GM18520 (cell line): Measurements from ENCODE around the gene GATA5.

Experiments used
- ATAC-seq: cut with Tn5 transposase; IDR thresholded peaks from one replicate; pipeline ENCODE4 v1.9.1; 2021; ENCODE audit not compliant: unreplicated experiment

The GATA5 gene

DNA sequence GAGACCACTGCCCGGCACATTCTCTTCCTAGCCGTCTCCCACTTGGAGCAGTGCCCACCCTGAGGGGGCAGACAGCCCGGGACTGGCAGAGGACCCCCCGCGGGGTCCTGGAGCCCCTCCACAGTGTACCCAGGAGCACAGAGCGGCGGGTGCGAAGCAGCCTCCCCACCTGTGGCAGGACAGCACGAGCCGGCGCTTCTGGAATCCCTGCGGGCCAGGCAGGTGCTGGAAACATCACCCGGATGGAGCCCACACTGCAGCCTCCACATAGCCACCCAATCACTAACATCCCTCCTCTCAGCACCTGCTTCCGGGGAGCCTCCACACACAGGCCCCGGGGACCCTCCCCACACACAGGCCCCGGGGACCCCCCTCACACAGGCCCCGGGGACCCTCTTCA lies 18.7 kb downstream of the GATA5 start:
- no peak for ATAC-seq

DNA sequence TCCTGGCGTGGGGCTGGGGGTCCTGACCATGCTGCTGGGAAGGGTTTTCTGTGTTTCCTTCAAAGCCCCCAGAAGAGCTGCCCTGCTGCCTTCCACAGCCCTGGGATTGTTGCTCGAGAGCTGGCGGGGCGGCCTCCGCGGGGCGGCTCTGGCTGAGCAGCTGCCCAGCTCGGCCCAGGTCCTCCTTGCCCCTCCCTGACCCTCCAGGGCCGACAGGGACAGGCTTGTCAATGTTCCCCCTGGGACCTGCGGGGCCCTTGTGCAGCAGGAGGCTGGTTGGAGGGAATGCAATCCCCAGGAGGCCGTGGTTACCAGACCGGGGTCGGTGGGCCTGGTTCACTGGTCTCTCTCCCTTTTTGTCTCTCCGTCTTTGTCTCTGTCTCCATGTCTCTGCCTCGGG lies 19.9 kb downstream of the GATA5 start:
- ATAC-seq = no peak

GRCh38 chr20:62454904-62455636 lies 20.7 kb downstream of the GATA5 start:
- no peak for ATAC-seq

DNA sequence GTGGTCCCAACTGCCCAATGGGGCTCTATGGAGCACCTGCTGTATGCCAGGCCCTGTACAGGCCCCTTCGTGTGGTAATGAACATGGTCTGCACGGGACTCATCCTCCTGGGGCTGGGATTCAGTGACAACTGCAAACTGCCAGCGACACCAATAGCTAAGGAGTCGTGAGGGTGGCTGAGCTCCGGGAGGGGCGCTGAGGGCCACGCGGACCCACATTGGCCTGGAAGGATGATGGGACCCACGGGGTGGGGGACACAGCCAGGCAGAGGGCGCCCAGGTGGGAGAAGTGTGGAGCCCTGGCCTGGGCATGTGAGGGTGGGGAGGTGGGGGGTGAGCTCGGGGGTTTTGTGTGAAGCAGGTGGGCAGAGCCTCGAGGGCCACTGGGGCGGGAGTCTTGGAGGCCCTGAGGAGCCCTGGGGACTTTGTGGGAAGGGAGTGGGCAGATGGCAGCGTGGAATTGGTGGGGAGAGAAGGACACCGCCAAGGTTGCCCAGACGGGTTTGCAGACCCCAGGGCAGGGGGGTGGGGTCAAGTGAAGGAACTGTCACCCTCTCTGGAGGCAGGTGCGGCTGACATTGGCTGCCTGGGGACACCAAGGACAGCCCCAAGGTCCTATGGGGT lies 22.5 kb downstream of the GATA5 start:
- no peak for ATAC-seq

DNA sequence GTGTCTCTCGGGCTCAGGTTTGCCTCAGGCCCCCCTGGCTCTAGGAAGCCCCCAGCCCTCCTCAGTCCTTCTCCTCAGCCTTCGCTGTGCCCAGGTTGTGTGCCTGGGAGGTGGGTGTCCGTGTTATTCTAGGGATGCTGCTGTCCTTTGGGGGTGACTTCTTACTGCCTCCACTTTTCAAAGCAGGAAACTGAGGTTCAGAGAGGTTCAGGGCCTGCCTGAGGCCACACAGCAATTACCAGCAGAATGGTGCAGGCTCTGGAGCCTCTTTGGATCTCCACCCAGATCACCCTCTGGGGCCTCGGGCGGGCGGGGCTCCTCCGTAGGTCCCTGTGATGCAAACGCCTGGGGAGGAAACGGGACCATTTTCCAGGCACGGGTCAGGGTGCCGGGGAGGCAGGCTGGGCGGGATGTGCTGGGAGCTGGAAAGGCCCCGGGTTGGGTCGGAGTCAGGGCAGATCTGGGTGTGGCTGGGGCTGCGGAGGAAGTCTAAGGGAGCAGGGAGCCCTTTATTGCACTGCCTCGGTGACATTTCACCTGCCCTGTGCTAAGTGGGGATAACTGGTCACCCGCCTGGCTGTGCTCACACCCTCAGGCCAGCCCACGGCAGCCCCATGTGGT lies 23.2 kb downstream of the GATA5 start:
- no peak for ATAC-seq

DNA sequence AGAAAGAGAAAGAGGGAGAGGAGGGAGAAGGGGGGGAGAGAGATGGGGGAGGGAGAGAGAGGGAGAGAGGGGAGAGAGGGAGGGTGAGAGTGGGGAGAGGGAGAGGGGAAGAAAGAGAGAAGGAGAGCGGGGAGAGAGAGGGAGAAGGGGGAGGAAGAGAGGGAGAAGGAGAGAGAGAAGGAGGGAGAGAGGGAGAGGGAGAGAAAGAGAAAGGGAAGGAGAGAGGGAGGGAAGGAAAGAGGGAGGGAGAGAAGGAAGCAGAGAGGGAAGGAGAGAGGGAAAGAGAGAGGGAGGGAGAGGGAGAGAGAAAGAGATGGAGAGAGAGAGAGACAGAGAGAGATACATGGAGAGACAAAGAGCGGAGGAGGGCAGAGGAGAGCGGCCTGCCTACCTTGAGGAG lies 23.8 kb downstream of the GATA5 start:
- ATAC-seq = no peak

- no peak for ATAC-seq
These were observed 24.5 kb downstream of the GATA5 start for GRCh38 chr20:62451156-62451767.

DNA sequence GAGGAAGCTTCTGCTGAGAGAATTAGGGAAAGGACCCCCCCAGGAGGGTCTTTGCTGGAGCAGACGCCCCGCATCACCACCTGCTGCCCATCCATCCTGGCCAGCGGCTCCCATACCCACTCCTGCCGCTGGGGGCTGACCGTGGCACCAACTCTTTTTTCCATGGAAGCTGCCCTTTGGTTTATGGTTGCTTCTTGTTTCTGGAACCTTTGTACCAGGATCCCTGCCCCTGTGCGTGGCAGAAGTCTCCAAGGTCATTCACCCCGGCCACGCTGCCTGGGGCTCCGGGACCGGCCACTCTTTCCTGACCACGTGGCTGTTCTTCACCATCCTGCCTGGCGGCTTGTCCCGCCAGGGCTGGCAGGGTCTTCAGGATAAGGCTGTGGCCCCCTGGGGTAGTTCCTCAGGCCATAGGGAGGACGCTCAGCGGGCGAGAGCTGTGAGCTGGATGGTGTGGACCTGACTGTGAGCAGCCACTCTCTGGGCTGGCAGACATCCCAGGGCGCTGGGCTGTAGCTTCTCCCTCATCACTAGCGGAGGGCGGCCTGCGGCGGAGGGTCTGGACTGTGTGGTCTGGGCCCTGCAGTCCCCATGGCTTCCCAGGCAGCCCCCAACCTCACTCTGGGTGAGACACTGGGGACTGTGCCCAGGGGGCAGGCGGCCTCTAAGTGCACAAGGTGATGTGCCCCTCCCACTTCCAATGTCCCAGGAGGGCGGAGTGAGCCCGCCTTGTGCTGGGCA lies 25.7 kb downstream of the GATA5 start:
- ATAC-seq = no peak

DNA sequence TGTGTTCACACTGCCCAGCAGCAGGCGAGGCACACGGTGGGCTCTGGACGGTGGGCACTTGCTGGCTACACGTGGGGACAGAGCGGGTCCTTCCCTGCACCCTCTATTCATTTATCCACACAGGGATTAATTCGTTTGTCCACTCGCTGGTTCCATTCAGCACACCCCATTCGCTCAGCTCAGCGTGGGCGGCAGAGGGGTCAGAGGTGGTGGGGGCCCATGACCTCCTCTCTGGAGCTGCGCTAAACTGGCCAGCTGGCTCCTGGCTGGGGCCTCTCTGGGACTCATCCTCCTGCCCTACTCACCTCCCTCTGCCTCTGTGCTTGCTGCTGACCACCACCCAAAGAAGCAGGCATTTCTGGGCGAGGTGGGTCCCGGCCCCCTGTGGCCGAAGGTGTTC lies 27.0 kb downstream of the GATA5 start:
- ATAC-seq = no peak

DNA sequence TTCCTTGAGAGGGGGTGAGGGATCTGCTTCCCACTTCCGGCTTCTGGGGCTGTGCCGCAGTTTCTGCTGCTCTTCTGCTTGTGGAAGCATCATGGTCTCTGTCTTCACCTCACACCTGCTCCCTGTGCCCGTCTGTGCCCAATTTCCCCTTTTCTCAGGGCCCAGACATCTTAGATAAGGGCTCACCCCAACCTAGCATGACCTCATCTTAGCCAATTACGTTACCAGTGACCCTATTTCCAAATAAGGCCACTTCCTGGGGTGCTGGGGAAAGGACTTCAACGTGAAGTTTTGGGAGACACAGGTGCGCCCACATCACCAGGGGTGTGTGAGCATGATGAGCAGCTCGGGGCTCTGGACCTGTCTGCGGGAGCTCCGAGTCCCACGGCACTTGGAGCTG lies 27.8 kb downstream of the GATA5 start:
- no peak for ATAC-seq

GRCh38 chr20:62446888-62447869 lies 28.6 kb downstream of the GATA5 start:
- ATAC-seq = no peak

- no peak for ATAC-seq
These were observed 29.3 kb downstream of the GATA5 start for GRCh38 chr20:62446481-62446880.

DNA sequence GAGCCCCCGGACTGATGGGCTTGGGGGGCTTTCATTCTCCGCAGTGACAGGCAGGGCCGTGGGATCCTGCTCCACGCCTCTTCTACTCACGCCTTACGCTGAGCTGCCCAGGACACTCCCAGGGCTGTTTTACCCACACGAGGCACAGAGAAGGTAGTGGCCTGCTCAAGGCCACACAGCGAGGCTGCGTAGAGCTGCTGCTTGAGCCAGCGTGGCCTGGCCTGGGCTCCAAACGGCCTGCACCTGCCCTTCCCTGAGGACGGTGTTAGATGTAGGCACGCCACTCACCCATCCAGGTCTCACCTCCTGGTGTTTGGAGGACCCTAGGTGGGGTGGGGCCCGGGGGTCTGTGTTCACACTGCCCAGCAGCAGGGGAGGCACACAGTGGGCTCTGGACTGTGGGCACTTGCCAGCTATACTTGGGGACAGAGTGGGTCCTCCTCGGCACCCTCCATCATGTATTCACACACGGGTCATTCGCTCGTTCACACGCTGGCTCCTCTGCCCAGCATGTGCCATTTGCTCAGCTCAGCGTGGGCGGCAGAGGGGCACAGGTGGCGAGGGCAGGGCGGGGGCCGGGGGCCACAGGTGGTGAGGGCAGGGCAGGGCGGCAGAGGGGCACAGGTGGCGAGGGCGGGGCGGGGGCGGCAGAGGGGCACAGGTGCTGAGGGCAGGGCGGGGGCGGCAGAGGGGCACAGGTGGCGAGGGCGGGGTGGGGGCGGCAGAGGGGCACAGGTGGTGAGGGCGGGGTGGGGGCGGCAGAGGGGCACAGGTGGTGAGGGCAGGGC lies 30.0 kb downstream of the GATA5 start:
- ATAC-seq = no peak

- ATAC-seq = no peak
These were observed 31.5 kb downstream of the GATA5 start for GRCh38 chr20:62444286-62444685.

DNA sequence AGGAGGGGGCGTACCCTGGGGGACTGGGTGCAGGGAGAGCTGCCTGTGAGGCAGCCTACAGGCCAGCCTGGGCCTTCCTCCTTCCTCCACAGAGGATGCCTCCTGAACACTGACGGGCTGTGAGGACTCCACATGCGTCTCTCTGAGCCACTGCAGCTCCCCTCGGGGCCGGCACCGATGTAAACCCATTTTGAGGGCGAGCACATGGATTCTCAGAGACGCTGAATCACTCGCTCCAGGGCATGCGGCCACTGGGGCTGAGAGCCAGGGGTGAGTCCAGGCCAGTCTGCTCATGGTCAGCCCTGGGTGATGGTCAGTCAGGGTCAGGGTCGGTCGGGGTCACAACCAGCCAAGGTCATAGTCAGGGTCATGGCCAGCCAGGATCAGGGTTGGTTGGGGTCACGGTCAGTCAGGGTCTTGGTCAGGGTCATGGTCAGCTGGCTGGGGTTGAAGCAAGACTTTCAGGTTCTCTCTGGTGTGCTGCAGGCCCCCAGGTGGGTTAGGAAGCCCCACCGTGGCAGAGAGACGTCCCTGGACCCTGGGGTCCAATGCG lies 33.7 kb downstream of the GATA5 start:
- no peak for ATAC-seq

GRCh38 chr20:62439218-62439617 lies 36.6 kb downstream of the GATA5 start:
- ATAC-seq = no peak

DNA sequence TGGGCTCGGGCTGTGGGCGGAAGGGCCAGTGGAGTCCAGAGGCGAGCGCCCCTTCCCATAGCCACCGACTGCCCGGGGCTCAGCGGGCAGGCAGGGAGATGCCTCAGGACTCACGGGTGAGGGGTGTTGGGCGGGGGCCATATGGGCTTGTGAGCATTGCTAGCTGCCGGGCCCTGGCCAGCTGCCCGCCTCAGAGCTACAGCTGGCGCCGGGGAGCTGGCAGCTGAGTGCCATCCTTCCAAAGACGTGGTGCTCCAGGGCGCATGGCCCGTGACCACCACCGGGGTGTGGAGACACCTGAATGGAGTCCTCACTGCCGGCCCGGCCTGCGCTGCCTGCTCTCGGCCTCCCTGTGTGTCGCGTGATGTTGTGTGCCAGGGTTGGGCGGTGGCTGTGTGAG lies 37.9 kb downstream of the GATA5 start:
- ATAC-seq = no peak

GRCh38 chr20:62437496-62437895 lies 38.3 kb downstream of the GATA5 start:
- ATAC-seq = no peak

DNA sequence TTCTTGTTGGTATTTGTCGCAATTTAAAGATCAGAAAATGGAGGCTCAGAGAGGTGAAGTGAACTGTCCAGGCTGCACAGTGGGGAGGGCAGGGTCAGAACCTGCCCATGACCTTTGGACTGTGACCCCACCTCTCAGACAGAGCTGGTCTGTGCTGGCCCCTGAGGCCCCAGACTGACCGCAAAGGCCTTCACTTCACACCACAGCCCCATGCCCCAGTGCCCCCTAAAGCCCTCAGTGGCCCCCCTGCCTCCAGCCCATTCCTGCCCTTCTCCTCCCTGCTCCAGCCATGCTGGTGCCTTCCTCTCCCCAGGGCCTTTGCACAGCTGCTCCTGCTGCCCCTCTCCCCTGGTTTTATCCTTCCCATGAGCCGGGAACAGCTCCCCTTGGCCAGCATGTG lies 39.1 kb downstream of the GATA5 start:
- no peak for ATAC-seq
